Liver (tissue), 9 donors: Measurements from ENCODE around the gene TUBGCP4. TPM values are rescaled to one million over a fixed set of nuclear protein-coding genes. Genes with fewer than 3 reads are reported as not detected.

Experiments used
- DNase-seq: peaks from one replicate; pipeline ENCODE4 v3.0.0-alpha.2; 2017; ENCODE audit warnings: low spot score
- H3K27ac ChIP-seq, 2 donors: one replicate each; pipeline ENCODE4 v1.7.0; 2013; ENCODE audit warnings: inconsistent platforms in 2 of 2, low read length in 2 of 2, control low read depth in 1 of 2, low read depth in 1 of 2, mild to moderate bottlenecking in 1 of 2
- H3K27me3 ChIP-seq, 4 donors: one replicate each; pipeline versions ENCODE4 v1.6.1 to v1.7.0; 2013; ENCODE audit warnings: low read length in 3 of 4, inconsistent platforms in 1 of 4, mild to moderate bottlenecking in 1 of 4, moderate library complexity in 1 of 4; ENCODE audit not compliant: control insufficient read depth in 4 of 4, insufficient read depth in 4 of 4
- H3K36me3 ChIP-seq, 4 donors: one replicate each; pipeline versions ENCODE4 v1.6.1 to v1.7.0; 2013; ENCODE audit warnings: low read length in 3 of 4, mild to moderate bottlenecking in 3 of 4, low read depth in 1 of 4, moderate library complexity in 1 of 4; ENCODE audit not compliant: control insufficient read depth in 4 of 4, insufficient read depth in 3 of 4
- H3K4me1 ChIP-seq, 4 donors: one replicate each; pipeline versions ENCODE4 v1.6.1 to v1.7.0; 2013; ENCODE audit warnings: low read length in 3 of 4, mild to moderate bottlenecking in 3 of 4, moderate library complexity in 1 of 4; ENCODE audit not compliant: control insufficient read depth in 4 of 4, insufficient read depth in 4 of 4
- H3K4me3 ChIP-seq, 3 donors: one replicate each; pipeline versions ENCODE4 v1.6.1 to v1.7.0; 2013; ENCODE audit warnings: low read length in 3 of 3, control low read depth in 1 of 3, low read depth in 1 of 3, mild to moderate bottlenecking in 1 of 3
- H3K9ac ChIP-seq, 2 donors: one replicate each; pipeline ENCODE4 v1.7.0; 2013; ENCODE audit warnings: low read length in 2 of 2, mild to moderate bottlenecking in 2 of 2, moderate library complexity in 2 of 2, control low read depth in 1 of 2, low read depth in 1 of 2
- H3K9me3 ChIP-seq, 4 donors: one replicate each; pipeline versions ENCODE4 v1.6.1 to v1.7.0; 2013; ENCODE audit warnings: low read length in 3 of 4; ENCODE audit not compliant: control insufficient read depth in 4 of 4
- ATF3 ChIP-seq: IDR thresholded peaks from 2 replicates; pipeline ENCODE4 v1.6.1; 2016; ENCODE audit warnings: antibody characterized with exemption
- CTCF ChIP-seq: fragments of 150-350 bp; IDR thresholded peaks from 2 replicates; pipeline ENCODE4 v1.5.1; 2017; ENCODE audit warnings: improper control_type of control experiment, low read depth, low read length; ENCODE audit not compliant: missing input control
- FOXA1 ChIP-seq: IDR thresholded peaks from 2 replicates; pipeline ENCODE4 v1.6.1; 2016; ENCODE audit warnings: antibody characterized with exemption
- FOXA2 ChIP-seq: IDR thresholded peaks from 2 replicates; pipeline ENCODE4 v1.6.1; 2016; ENCODE audit warnings: antibody characterized with exemption
- GABPA ChIP-seq, 2 donors: IDR thresholded peaks in 1 of 2; conservative IDR thresholded peaks in 1 of 2; 2 replicates each; pipeline ENCODE4 v1.6.1; 2016; ENCODE audit warnings: antibody characterized with exemption in 2 of 2, mild to moderate bottlenecking in 1 of 2, moderate library complexity in 1 of 2
- HNF4A ChIP-seq, 2 donors: conservative IDR thresholded peaks; 2 replicates each; pipeline ENCODE4 v1.6.1; 2016; ENCODE audit warnings: antibody characterized with exemption in 2 of 2, mild to moderate bottlenecking in 2 of 2
- HNF4G ChIP-seq: IDR thresholded peaks from 2 replicates; pipeline ENCODE4 v1.6.1; 2016; ENCODE audit warnings: antibody characterized with exemption
- JUND ChIP-seq, 2 donors: IDR thresholded peaks; 2 replicates each; pipeline ENCODE4 v1.6.1; 2016; ENCODE audit warnings: antibody characterized with exemption in 2 of 2
- MAX ChIP-seq: IDR thresholded peaks from 2 replicates; pipeline ENCODE4 v1.6.1; 2016; ENCODE audit warnings: antibody characterized with exemption
- NR2F2 ChIP-seq: IDR thresholded peaks from 2 replicates; pipeline ENCODE4 v1.6.1; 2016; ENCODE audit warnings: antibody characterized with exemption
- RAD21 ChIP-seq, 2 donors: IDR thresholded peaks; 2 replicates each; pipeline ENCODE4 v1.6.1; 2016; ENCODE audit warnings: antibody characterized with exemption in 2 of 2, mild to moderate bottlenecking in 2 of 2
- REST ChIP-seq: IDR thresholded peaks from 2 replicates; pipeline ENCODE4 v1.6.1; 2016; ENCODE audit warnings: antibody characterized with exemption, mild to moderate bottlenecking
- RXRA ChIP-seq, 2 donors: IDR thresholded peaks; 2 replicates each; pipeline ENCODE4 v1.6.1; 2017 to 2018; ENCODE audit warnings: antibody characterized with exemption in 2 of 2, mild to moderate bottlenecking in 1 of 2
- SP1 ChIP-seq: IDR thresholded peaks from 2 replicates; pipeline ENCODE4 v1.6.1; 2018; ENCODE audit warnings: antibody characterized with exemption, mild to moderate bottlenecking
- YY1 ChIP-seq: IDR thresholded peaks from 2 replicates; pipeline ENCODE4 v1.6.1; 2016; ENCODE audit warnings: antibody characterized with exemption, mild to moderate bottlenecking
- ZBTB33 ChIP-seq: IDR thresholded peaks from 2 replicates; pipeline ENCODE4 v1.6.1; 2016; ENCODE audit warnings: antibody characterized with exemption
- WGBS: extraction: QIAGEN DNeasy Blood & Tissue Kit; methylation state at CpG from one replicate; pipeline ENCODE4 v1.1.7; 2013; 5-methylcytosine and 5-hydroxymethylcytosine counted together
- polyA plus RNA-seq, 2 donors: library from polyadenylated mRNA; stranded (reverse) in 1 of 2; unstranded in 1 of 2; fragments of 200-250 nt in 1 of 2; fragments of >200 nt in 1 of 2; fragmentation: Nextera tagmentation in 1 of 2; extraction: Ambion mirVana in 1 of 2; gene quantifications; one replicate each; pipeline versions ENCODE4 v1.2.1 to v1.2.3, GENCODE V29; 2013 to 2015
- total RNA-seq, 2 donors: library from RNA; depleted of rRNA; stranded (reverse); fragments of >200 nt; gene quantifications; one replicate each; pipeline ENCODE4 v1.2.3, GENCODE V29; 2014
- donor health status: healthy.
- donor health status: healthy.
- donor health status: healthy.
- donor health status: healthy.
- donor health status: healthy.

Gene TUBGCP4
- total and polyA plus RNA-seq, 4 donors: 4.6 to 20.5 (median 12.4) TPM

GRCh38 chr15:43346305-43346704 lies 24.6 kb upstream of the TUBGCP4 start:
- WGBS: 97% methylated on average over 2 of the region's 2 CpGs
- H3K9me3 ChIP-seq: no peaks in the 10 kb centered on the region
- H3K27ac ChIP-seq: no peak overlapping the region
- DNase-seq: no peak
- H3K27me3 ChIP-seq: no peaks in the 10 kb centered on the region
- H3K36me3 ChIP-seq: peaks cover 10 to 48% (median 38%) of the 10 kb centered on the region in 4 donors
- TF ChIP-seq MAX (no peak), CTCF (no peak), ZBTB33 (no peak), NR2F2 (no peak), HNF4A (conservative IDR thresholded peaks at IDR 0.05) (no peak), GABPA (IDR thresholded peaks at IDR 0.05 in 1 of 2, conservative IDR thresholded peaks at IDR 0.05 in 1 of 2) (no peak), FOXA2 (no peak), ATF3 (no peak), RXRA (IDR thresholded peaks at IDR 0.05) (no peak), RAD21 (IDR thresholded peaks at IDR 0.05) (no peak), JUND (IDR thresholded peaks at IDR 0.05) (no peak), HNF4G (no peak), FOXA1 (no peak), YY1 (no peak), SP1 (no peak)
- no peak overlapping the region for H3K9ac ChIP-seq
- no peak overlapping the region for H3K4me3 ChIP-seq
- no peaks in the 10 kb centered on the region for H3K4me1 ChIP-seq

- Histone ChIP-seq H3K4me1 (no peaks in the 10 kb centered on the region), H3K9ac (no peak overlapping the region), H3K4me3 (no peak overlapping the region), H3K36me3 (peaks cover 10 to 51% (median 41%) of the 10 kb centered on the region in 4 donors), H3K9me3 (no peaks in the 10 kb centered on the region), H3K27ac (no peak overlapping the region), H3K27me3 (no peaks in the 10 kb centered on the region)
- no peak for TF ChIP-seq CTCF
- TF ChIP-seq YY1: no peak
- TF ChIP-seq REST: no peak
- no peak for TF ChIP-seq ZBTB33
- TF ChIP-seq FOXA1: no peak
- TF ChIP-seq HNF4A (conservative IDR thresholded peaks at IDR 0.05): no peak
- no peak for TF ChIP-seq GABPA (IDR thresholded peaks at IDR 0.05 in 1 of 2, conservative IDR thresholded peaks at IDR 0.05 in 1 of 2)
- no peak for TF ChIP-seq HNF4G
- no peak for TF ChIP-seq RAD21 (IDR thresholded peaks at IDR 0.05)
- no peak for DNase-seq
- WGBS: 93% methylated on average over 3 of the region's 3 CpGs
These were observed 23.8 kb upstream of the TUBGCP4 start for GRCh38 chr15:43347114-43347513.
